Epithelial cell of esophagus (primary cell): ENCODE measurements around the gene CELF4.
A peak's percentile ranks its signal among the peaks of the same experiment; 100 is the strongest.

Experiments used
- DNase-seq: peaks from one replicate; pipeline ENCODE4 v3.0.0; 2010; ENCODE audit warnings: low read depth
- H3K4me3 ChIP-seq: 2 replicates; pipeline ENCODE4 v1.5.1; 2011; ENCODE audit warnings: mild to moderate bottlenecking, low read length, control low read depth
- TF ChIP-seq, protein P1 (sequence below): IDR thresholded peaks from 2 replicates; pipeline ENCODE4 v1.5.1; 2011; ENCODE audit warnings: low read depth, mild to moderate bottlenecking, low read length, control low read depth, inconsistent platforms; ENCODE audit not compliant: insufficient read depth; ENCODE audit errors: missing control alignments

The CELF4 gene

DNA sequence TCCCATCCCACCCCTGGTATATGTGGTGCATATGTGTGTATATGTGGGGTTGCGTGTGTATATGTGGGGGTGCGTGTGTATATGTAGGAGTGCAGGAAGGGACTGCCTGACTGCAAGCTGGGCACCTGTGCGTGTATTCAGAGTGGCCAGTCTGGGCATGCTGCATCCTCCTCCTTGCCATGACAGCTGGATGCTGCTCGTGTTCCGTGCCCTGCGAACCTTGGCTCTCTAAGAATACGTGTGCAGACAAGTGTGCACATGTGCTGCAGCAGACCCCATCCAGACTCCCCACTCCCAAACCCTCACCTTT, 222.1 kb downstream of the CELF4 start:
- DNase-seq = peak; percentile 9
- H3K4me3 ChIP-seq = no peak overlapping the region
- TF ChIP-seq, protein P1, sequence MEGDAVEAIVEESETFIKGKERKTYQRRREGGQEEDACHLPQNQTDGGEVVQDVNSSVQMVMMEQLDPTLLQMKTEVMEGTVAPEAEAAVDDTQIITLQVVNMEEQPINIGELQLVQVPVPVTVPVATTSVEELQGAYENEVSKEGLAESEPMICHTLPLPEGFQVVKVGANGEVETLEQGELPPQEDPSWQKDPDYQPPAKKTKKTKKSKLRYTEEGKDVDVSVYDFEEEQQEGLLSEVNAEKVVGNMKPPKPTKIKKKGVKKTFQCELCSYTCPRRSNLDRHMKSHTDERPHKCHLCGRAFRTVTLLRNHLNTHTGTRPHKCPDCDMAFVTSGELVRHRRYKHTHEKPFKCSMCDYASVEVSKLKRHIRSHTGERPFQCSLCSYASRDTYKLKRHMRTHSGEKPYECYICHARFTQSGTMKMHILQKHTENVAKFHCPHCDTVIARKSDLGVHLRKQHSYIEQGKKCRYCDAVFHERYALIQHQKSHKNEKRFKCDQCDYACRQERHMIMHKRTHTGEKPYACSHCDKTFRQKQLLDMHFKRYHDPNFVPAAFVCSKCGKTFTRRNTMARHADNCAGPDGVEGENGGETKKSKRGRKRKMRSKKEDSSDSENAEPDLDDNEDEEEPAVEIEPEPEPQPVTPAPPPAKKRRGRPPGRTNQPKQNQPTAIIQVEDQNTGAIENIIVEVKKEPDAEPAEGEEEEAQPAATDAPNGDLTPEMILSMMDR = no peak

DNA sequence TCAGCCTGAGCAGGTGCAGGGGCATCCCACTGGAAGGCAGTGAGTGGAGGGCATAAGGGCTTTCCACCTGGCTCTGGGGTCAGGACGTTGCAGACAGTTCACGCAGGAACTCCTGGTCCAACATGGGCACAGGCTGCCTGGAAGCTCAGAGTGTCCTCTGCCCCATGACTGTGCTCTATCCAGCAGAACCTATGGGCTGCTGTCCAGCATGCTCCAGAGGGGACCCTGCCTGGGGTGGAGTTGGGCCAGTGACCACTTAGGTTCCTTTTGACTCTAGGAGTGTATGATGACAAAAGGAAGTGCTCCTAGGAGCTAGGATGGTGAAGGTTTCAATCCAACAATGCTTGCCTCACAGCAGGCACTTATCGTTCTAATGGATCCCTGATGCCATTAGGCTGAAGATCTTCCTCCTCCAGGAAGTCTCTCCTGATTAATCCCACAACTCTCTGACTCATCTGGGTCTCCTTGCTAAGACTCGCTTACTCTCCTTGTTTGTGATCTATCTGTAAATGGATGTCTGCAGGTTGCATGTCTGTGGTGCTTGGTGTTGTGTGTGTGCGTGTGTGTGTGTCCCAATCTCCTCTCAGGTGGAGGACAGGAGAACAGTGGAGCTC, 224.0 kb downstream of the CELF4 start:
- DNase-seq = no peak
- H3K4me3 ChIP-seq = no peak overlapping the region
- TF ChIP-seq, protein P1 = no peak

DNA sequence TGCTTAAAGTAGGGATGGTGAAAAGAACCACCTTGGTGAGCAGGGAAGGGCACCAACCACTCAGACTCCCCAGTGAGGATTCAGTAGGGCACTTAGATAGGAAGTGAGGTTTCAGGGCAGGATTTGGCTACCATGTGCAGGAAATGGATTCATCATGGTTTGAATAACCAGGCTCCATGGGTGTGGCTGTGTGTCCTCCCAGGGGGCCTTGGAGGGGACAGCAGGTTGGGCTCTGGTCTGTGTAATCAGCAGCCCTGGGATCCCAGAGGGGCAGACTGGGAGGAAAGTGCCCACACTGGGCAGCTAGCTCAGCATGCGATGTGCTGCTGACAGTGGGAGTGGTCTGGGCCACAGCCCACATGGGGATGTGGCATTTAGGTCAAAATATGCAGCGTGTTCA, 224.6 kb downstream of the CELF4 start:
- TF ChIP-seq, protein P1 = no peak
- H3K4me3 ChIP-seq = no peak overlapping the region
- no peak for DNase-seq

DNA sequence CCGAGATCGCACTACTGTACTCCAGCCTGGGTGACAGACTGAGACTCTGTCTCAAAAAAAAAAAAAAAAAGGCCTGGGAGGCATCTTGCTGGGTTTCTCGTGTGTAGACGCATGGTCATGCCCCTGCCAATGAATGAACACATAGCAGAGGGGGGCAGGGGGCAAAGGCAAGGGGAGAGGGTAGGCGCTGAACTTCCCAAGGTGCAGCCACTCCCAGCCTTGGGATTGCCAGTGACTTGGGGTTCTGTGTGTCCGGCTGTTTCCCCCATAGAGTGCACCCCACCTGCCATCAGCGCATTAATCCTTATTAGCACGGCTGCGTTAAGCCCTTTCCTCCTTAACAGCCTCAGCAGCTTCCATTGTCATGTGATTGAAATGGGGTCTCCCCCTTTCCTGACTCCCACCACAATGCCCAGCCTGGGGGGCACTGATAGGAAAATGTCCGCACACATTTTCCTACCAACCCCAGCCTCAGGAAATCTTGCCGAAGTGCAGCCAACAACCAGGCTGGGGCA, 225.8 kb downstream of the CELF4 start:
- DNase-seq = no peak
- no peak overlapping the region for H3K4me3 ChIP-seq
- TF ChIP-seq, protein P1 = no peak

DNA sequence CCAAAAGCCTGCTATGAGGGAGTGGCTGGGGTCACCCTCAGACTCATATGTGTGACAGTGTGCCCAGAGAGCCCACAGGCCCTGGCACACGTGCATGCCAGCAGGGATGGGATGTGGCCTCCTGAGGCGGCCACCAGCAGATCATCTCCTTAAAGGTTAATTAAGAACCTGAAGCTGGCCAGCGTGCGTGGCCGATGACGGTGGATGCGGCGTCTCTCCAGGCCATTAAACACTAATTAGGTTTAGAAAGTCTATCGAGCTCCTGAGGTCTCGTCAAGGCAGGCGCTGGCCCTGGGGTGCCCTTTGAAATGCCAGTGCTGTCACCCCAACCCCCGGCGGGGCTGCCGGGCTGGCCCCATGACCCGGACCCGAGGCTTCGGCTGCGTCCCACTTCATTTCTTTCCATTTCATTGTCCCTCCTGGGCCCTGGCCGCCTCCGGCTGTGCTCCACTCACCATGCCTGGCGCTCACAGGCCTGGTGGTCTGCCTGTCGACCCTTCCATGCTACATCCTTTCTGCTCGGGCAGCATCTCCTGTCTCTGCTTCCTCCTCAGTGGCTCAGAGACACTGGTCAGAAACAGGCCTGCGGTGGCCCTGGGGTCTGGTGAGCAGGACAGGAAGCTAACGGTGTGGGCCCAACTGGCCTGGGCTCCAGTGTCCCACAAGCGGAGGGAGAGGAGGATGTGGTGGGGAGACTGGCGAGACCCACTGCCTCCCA, 228.9 kb downstream of the CELF4 start:
- TF ChIP-seq, protein P1 = no peak
- DNase-seq = no peak
- H3K4me3 ChIP-seq = no peak overlapping the region

DNA sequence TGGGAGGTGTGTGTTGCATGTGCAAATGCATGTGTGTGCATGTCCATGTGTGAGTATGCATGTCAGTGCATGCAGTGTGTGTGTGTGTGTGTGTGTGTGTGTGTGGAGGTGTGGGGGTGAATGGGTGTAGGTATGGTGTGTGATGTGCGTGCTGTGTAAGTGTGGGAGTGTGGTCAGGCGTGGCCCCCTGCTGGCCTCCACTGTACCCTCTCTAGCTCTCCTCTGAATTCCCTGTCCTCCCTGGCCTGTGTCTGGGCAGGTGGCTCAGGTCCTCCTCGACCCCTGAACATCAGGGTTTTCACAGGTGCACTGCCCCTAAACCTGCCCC, 230.2 kb downstream of the CELF4 start:
- TF ChIP-seq, protein P1 = peak; percentile 5
- no peak overlapping the region for H3K4me3 ChIP-seq
- DNase-seq = no peak
